ENCODE measurements around the gene FCSK.

Gene FCSK

GRCh38 chr16:70476272-70477020 is 22.1 kb downstream of the FCSK start:
- DNase-seq (ENCODE audit: low read depth in 2 of 2) = no peak

- no peak for DNase-seq (ENCODE audit: low read depth in 2 of 2)
These were observed 23.8 kb downstream of the FCSK start for GRCh38 chr16:70478169-70478568.

- no peak for DNase-seq (ENCODE audit: low read depth in 2 of 2)
These were observed 24.5 kb downstream of the FCSK start for GRCh38 chr16:70478912-70479341.

GRCh38 chr16:70480127-70481105 is 26.0 kb downstream of the FCSK start:
- DNase-seq (ENCODE audit: low read depth in 2 of 2) = no peak

- no peak for DNase-seq (ENCODE audit: low read depth in 2 of 2)
These were observed 27.6 kb downstream of the FCSK start for GRCh38 chr16:70481929-70482536.

- no peak for DNase-seq (ENCODE audit: low read depth in 2 of 2)
These were observed 28.2 kb downstream of the FCSK start for GRCh38 chr16:70482624-70483023.

- DNase-seq (ENCODE audit: low read depth in 2 of 2) = no peak
These were observed 29.0 kb downstream of the FCSK start for GRCh38 chr16:70483426-70483825.

GRCh38 chr16:70484867-70485266 is 30.5 kb downstream of the FCSK start:
- DNase-seq (ENCODE audit: low read depth in 2 of 2) = no peak

- DNase-seq (ENCODE audit: low read depth in 2 of 2) = no peak
These were observed 35.9 kb downstream of the FCSK start for GRCh38 chr16:70490261-70490660.

- DNase-seq (ENCODE audit: low read depth in 2 of 2) = no peak
These were observed 39.4 kb downstream of the FCSK start for GRCh38 chr16:70493802-70494201.

GRCh38 chr16:70494202-70494770 is 39.9 kb downstream of the FCSK start:
- no peak for DNase-seq (ENCODE audit: low read depth in 2 of 2)

GRCh38 chr16:70494777-70495176 is 40.4 kb downstream of the FCSK start:
- DNase-seq (ENCODE audit: low read depth in 2 of 2) = no peak

- no peak for DNase-seq (ENCODE audit: low read depth in 2 of 2)
These were observed 41.2 kb downstream of the FCSK start for GRCh38 chr16:70495425-70496182.

GRCh38 chr16:70496513-70496912 is 42.1 kb downstream of the FCSK start:
- DNase-seq (ENCODE audit: low read depth in 2 of 2) = no peak

GRCh38 chr16:70508752-70509151 is 54.4 kb downstream of the FCSK start:
- DNase-seq (ENCODE audit: low read depth in 2 of 2) = no peak

GRCh38 chr16:70510216-70510615 is 55.8 kb downstream of the FCSK start:
- no peak for DNase-seq (ENCODE audit: low read depth in 2 of 2)

GRCh38 chr16:70511833-70512232 is 57.4 kb downstream of the FCSK start:
- no peak for DNase-seq (ENCODE audit: low read depth in 2 of 2)

GRCh38 chr16:70512456-70512855 is 58.1 kb downstream of the FCSK start:
- DNase-seq (ENCODE audit: low read depth in 2 of 2) = no peak

GRCh38 chr16:70520612-70521297 is 66.4 kb downstream of the FCSK start:
- DNase-seq (ENCODE audit: low read depth in 2 of 2) = no peak

GRCh38 chr16:70522216-70523075 is 68.1 kb downstream of the FCSK start:
- DNase-seq (ENCODE audit: low read depth in 2 of 2) = no peak
